NCI-H526 treated with DMSO at 0.1 percent for 48 hours (cell line): Measurements from ENCODE around the gene GPNMB.
"Not testable (repeated sequence)": the region's sequence is repeated elsewhere in the genome, so short reads cannot be mapped to it uniquely, and the experiment has no call there.

Source experiments
- DNase-seq: peaks from one replicate; lab custom pipeline; 2025; lab: John Stamatoyannopoulos, UW

The GPNMB gene

DNA sequence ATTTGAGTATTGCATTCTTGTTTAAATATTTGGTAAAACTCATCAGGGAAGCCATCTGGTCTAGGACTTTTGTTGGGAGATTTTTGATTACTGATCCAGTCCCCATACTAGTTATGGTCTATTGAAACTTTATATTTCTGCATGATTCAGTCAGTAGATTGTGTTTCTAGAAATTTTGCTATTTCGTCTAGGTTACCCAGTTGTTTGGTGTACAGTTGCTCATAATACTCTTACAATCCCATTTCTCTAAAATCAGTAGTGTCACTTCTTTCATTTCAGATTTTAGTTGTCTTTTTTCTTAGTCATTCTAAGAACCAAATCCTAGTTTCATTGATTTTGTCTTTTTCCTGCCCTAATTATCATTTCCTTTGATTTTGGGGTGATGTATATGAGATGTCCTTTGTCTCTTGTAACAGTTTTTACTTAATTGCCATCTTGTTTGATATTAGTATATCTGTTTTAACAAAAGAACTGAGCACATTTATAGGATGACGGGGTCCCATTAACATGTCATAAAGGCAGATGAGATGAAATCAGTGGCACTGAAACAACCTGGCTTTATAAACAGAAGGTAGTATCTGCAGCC is 60.5 kb downstream of the GPNMB start:
- no peak for DNase-seq

DNA sequence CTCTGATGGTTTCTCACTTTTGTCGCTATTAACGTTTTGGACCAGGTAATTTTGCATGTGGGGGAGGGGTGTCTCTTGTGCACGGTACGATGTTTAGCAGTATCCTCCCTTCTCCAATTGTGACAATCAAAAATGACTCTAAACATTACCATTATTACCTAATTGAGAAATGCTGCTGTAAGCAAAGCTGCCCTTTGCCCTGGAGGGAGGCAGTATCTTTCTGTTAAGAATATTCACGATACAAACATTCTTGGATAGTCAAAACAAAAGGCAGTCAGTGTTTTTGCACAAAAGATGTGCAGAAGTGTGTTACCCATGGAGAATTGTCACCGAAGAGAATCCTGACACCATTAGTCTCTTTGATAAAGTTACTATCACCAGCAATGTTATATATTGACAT is 62.2 kb downstream of the GPNMB start:
- no peak for DNase-seq

DNA sequence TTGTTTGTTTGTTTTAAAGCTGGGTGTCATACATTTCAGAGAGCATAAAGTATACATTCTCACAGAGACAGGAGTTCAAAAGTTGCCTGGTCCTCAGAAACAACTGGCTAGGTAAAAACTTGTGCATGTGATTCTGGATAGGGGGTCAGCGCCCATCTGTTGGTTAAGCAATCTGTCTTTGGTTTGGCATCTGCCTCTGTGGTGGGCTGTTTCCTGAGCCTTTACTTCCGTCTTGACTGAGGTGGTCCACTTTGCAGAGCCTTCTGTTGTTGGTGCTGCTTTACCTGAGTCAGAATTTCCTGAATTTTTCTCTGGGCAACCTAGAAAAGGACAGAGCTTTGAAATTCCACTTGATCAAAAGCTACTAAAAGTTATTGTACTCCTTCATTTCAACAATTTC is 65.6 kb downstream of the GPNMB start:
- not testable (repeated sequence) for DNase-seq

DNA sequence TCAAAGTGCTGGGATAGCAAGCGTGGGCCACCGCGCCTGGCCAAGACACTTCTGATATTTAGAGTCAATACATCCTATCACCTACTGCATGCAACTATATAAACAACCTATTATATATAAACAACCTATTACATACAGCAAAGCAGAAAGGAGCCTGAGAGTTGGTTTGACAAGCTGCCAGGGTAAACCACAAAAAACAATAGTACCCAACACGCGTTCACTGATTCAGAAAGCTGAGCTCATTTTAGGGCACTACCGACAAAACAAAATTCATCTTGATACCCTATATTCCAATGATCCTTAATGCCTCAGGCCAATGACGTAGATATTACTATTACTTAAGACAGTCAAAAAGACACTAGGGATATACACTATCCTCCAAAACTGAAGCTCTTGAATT is 68.8 kb downstream of the GPNMB start:
- DNase-seq = no peak
